ENCODE results near the gene PDE5A.

Gene PDE5A

DNA sequence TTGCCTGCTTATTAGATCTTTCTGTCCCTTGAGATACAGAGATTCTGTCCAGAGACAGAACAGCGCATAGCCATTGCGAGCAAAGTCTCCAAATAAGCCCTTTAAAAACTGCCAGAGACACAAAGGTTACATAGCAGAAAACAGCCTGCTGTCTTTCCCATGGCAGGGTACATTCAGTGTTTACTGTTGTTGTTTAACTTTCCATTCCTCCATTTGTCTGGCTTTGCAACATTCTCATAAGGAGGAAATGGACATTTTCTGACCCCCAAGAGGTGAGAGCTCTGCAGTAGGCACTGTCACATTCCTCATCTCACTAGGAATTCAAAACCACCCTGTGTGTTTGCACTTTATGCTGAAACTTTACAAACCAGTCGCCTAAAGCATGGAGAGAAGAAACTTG is 48.3 kb downstream of the PDE5A start:
- Histone ChIP-seq H3K4me3 (ENCODE audit: low read depth in 1 of 2, low read length in 2 of 2) (no peak overlapping the region), H3K4me1 (ENCODE audit: insufficient read depth, low read length) (peaks cover 18% of the 10 kb centered on the region), H3K9me3 (ENCODE audit: low read length) (no peaks in the 10 kb centered on the region), H3K27ac (ENCODE audit: low read depth, low read length) (peak overlapping the region; percentile 27), H3K9ac (ENCODE audit: low read length) (no peak overlapping the region), H3K27me3 (ENCODE audit: control insufficient read depth in 1 of 2, insufficient read depth in 2 of 2, low read length in 2 of 2) (no peaks in the 10 kb centered on the region), H3K36me3 (ENCODE audit: insufficient read depth, low read length) (no peaks in the 10 kb centered on the region)

DNA sequence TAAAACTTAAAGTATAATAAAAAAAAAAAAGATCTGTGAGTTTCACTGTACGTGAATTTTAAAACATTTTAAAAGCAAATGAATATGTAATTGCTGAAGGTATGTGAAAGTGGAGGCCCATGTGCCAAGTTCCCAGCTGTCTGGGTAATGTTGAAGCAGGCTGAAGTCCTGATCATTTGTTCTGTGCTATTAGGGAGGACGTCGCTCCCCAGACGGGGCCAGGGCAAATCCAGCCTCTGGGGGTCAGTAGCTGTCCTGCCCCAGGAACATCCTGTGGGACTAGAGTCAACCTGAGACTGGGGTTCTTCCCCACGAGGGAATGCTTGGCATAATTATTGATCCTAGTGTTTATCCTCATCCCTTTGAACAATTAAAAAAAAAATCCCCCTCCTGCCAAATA is 48.8 kb downstream of the PDE5A start:
- H3K27ac ChIP-seq (ENCODE audit: low read depth, low read length), result peak overlapping the region; percentile 27
- H3K4me1 ChIP-seq (ENCODE audit: insufficient read depth, low read length), result peaks cover 18% of the 10 kb centered on the region
- H3K36me3 ChIP-seq (ENCODE audit: insufficient read depth, low read length), result no peaks in the 10 kb centered on the region
- no peak overlapping the region for H3K9ac ChIP-seq (ENCODE audit: low read length)
- no peak overlapping the region for H3K4me3 ChIP-seq (ENCODE audit: low read depth in 1 of 2, low read length in 2 of 2)
- no peaks in the 10 kb centered on the region for H3K9me3 ChIP-seq (ENCODE audit: low read length)
- H3K27me3 ChIP-seq (ENCODE audit: control insufficient read depth in 1 of 2, insufficient read depth in 2 of 2, low read length in 2 of 2), result no peaks in the 10 kb centered on the region

DNA sequence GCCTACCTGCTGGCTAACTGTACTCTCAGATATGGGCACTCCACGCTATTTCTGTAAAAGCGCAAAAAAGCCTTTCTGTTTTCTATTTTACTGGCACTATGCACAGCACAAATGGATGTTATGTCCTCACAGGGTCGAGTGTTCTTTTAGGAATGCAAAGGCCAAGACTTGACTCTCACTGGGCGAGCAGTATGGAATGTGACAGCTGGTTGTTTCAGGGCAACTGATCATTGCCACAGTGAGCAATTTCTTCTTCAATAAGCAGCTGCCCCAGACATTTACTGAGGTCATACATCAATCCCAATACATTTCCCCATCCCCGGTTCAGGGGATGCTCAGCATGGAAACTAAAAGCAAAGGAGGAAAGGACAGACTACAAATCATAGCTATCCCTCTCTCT is 58.2 kb downstream of the PDE5A start:
- no peak overlapping the region for H3K27ac ChIP-seq (ENCODE audit: low read depth, low read length)
- H3K4me1 ChIP-seq (ENCODE audit: insufficient read depth, low read length), result peaks cover 16% of the 10 kb centered on the region
- no peaks in the 10 kb centered on the region for H3K9me3 ChIP-seq (ENCODE audit: low read length)
- H3K9ac ChIP-seq (ENCODE audit: low read length), result no peak overlapping the region
- no peaks in the 10 kb centered on the region for H3K27me3 ChIP-seq (ENCODE audit: control insufficient read depth in 1 of 2, insufficient read depth in 2 of 2, low read length in 2 of 2)
- H3K36me3 ChIP-seq (ENCODE audit: insufficient read depth, low read length), result peaks cover 13% of the 10 kb centered on the region
- no peak overlapping the region for H3K4me3 ChIP-seq (ENCODE audit: low read depth in 1 of 2, low read length in 2 of 2)

DNA sequence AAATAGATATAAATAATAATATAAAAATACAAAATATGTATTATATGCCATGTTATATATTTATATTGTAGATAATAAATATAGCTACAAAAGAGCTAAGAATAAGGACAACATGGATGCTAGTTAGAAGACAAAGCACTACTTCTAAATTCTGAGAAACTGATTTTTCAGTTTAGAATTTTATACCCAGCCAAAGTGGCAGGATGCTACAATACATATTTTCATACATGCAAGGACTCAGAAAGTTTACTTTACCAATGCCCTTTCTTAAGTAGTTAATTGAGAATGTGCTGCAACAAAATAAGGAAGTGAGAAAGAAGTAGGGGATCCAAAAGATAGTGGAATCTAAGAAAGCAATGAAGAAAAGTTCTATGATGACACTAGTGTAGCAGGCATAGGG is 64.5 kb downstream of the PDE5A start:
- peaks cover 10% of the 10 kb centered on the region for H3K9me3 ChIP-seq (ENCODE audit: low read length)
- peaks cover 39% of the 10 kb centered on the region for H3K36me3 ChIP-seq (ENCODE audit: insufficient read depth, low read length)
- no peaks in the 10 kb centered on the region for H3K27me3 ChIP-seq (ENCODE audit: control insufficient read depth in 1 of 2, insufficient read depth in 2 of 2, low read length in 2 of 2)

DNA sequence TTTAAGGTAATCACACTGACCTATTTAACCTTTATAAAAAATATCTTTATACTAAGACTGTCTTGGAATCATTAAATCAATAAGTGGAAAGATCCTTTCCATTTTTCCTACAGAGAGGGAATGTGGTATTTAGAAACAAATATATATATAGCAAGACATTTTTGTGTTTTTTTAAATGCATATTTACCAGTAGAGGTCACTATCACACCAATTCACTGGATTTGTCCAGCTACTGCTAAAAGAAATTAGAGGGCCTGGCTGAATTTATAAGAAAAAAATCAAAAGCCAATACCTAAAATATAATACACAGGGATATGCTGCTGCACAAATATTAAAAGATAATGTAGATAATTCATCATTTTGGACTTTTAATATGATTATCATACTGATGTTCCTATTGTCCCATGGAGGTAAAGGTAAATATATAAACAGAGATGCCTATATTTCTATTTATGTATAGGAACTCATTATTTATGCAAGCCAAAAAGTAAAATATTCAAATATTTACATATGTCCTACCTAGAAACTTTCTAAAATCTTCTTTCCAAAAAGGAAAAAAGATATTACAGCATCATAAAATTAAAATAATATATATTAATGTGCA is 69.5 kb downstream of the PDE5A start:
- H3K27ac ChIP-seq (ENCODE audit: low read depth, low read length), result no peak overlapping the region
- no peaks in the 10 kb centered on the region for H3K27me3 ChIP-seq (ENCODE audit: control insufficient read depth in 1 of 2, insufficient read depth in 2 of 2, low read length in 2 of 2)
- no peaks in the 10 kb centered on the region for H3K4me1 ChIP-seq (ENCODE audit: insufficient read depth, low read length)
- H3K36me3 ChIP-seq (ENCODE audit: insufficient read depth, low read length), result peaks cover 14% of the 10 kb centered on the region
- H3K4me3 ChIP-seq (ENCODE audit: low read depth in 1 of 2, low read length in 2 of 2), result no peak overlapping the region
- H3K9ac ChIP-seq (ENCODE audit: low read length), result no peak overlapping the region
- peaks cover under 1% of the 10 kb centered on the region for H3K9me3 ChIP-seq (ENCODE audit: low read length)

More for the DNA sequence above, 64.5 kb downstream of the PDE5A start:
- Histone ChIP-seq H3K4me3 (ENCODE audit: low read depth in 1 of 2, low read length in 2 of 2) (no peak overlapping the region), H3K27ac (ENCODE audit: low read depth, low read length) (no peak overlapping the region), H3K4me1 (ENCODE audit: insufficient read depth, low read length) (peaks cover 3% of the 10 kb centered on the region), H3K9ac (ENCODE audit: low read length) (no peak overlapping the region)

DNA sequence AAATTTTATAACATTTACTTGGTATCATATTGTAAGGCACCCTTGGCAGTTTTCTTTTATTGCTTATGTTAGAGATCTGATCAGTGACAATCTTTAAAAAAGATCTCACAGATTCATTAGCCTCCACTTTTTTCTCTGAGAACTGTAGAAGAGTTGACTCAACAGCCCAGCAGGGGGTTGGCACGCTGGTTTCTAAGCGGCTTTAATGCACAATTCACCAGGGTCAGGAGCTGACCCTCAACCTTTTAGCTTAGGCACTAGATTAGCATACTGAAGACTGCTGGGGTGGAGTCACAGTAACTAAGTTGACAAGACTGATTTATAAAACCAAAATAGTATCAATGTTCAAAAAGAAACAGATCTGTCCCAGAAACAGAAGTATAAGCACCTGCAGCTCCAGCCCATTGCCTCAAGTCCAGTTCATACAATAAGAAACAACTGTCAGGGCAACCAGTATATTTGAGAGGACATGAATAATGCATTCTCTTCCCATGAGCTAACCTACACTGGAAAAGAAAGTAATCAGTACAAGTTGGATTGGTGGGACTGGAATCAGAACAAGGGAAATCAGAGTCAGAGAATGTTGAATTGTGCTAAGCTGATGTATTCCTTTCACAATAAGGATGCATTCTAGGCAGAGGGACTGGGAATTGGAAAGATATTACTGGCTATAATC is 77.6 kb downstream of the PDE5A start:
- H3K4me3 ChIP-seq (ENCODE audit: low read depth in 1 of 2, low read length in 2 of 2), result no peak overlapping the region
- no peak overlapping the region for H3K27ac ChIP-seq (ENCODE audit: low read depth, low read length)
- H3K9ac ChIP-seq (ENCODE audit: low read length), result no peak overlapping the region
- H3K27me3 ChIP-seq (ENCODE audit: control insufficient read depth in 1 of 2, insufficient read depth in 2 of 2, low read length in 2 of 2), result no peaks in the 10 kb centered on the region
- peaks cover 17% of the 10 kb centered on the region for H3K36me3 ChIP-seq (ENCODE audit: insufficient read depth, low read length)
- H3K4me1 ChIP-seq (ENCODE audit: insufficient read depth, low read length), result no peaks in the 10 kb centered on the region
- no peaks in the 10 kb centered on the region for H3K9me3 ChIP-seq (ENCODE audit: low read length)

DNA sequence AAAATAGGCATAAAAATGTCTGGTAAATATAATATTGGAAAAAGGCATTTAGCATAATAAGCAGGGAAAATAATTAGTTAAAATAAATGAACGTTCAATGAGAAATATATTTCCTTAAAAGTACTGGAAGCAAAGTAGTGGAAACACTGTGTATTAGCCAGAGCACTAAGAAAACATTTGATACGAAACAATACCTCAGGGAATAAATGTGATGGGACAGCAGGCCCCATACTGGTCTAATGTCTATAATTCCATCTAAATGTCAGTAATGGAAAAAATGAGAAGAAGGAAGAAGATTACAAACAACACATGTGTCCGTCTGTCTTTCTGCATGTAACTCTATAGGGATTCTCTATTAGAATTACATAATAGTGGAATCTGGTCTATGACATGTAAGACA is 79.0 kb downstream of the PDE5A start:
- H3K27me3 ChIP-seq (ENCODE audit: control insufficient read depth in 1 of 2, insufficient read depth in 2 of 2, low read length in 2 of 2), result no peaks in the 10 kb centered on the region
- H3K9me3 ChIP-seq (ENCODE audit: low read length), result no peaks in the 10 kb centered on the region
- no peak overlapping the region for H3K9ac ChIP-seq (ENCODE audit: low read length)
- H3K4me3 ChIP-seq (ENCODE audit: low read depth in 1 of 2, low read length in 2 of 2), result no peak overlapping the region
- H3K27ac ChIP-seq (ENCODE audit: low read depth, low read length), result no peak overlapping the region
- no peaks in the 10 kb centered on the region for H3K4me1 ChIP-seq (ENCODE audit: insufficient read depth, low read length)
- peaks cover 19% of the 10 kb centered on the region for H3K36me3 ChIP-seq (ENCODE audit: insufficient read depth, low read length)

DNA sequence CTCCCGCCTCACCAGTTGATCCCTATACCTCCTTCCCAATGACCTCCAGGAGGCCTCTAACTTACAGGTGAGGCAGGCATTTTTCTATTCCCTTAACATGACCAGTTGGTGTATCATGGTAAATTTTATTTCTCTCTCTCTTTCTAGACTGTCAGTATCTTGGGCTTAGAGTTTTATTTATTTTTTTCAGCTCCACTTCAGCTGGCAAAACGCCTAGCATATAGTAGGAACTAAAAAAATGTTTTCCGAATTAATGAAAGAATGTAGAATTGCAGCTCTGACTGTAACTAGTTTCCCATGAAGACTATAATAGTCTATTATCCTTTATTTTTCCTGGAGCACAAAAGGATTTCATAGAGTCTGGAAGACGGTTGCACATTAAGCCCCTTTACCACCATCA is 84.8 kb downstream of the PDE5A start:
- H3K36me3 ChIP-seq (ENCODE audit: insufficient read depth, low read length), result peaks cover 21% of the 10 kb centered on the region
- H3K27ac ChIP-seq (ENCODE audit: low read depth, low read length), result no peak overlapping the region
- H3K9ac ChIP-seq (ENCODE audit: low read length), result no peak overlapping the region
- no peaks in the 10 kb centered on the region for H3K9me3 ChIP-seq (ENCODE audit: low read length)
- no peak overlapping the region for H3K4me3 ChIP-seq (ENCODE audit: low read depth in 1 of 2, low read length in 2 of 2)
- H3K4me1 ChIP-seq (ENCODE audit: insufficient read depth, low read length), result no peaks in the 10 kb centered on the region
- H3K27me3 ChIP-seq (ENCODE audit: control insufficient read depth in 1 of 2, insufficient read depth in 2 of 2, low read length in 2 of 2), result no peaks in the 10 kb centered on the region

DNA sequence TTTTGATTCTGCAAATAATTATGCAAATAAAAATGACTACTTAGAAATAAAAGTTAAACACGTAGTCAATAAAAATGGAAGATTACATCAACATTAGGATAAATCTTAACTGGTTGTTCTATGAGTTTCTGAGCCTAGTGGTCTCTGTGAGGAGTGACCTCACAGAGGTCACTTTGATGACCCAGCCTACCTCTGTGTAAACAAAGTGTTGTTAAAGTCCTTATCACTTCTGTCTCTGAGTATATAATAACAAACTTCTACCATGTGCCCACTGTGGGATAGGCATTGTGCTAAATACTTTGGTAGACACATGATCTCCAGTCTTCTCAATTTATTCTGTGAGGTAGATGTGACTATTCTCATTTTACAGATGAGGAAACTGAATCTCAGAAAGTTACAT is 85.4 kb downstream of the PDE5A start:
- Histone ChIP-seq H3K9ac (ENCODE audit: low read length) (no peak overlapping the region), H3K27ac (ENCODE audit: low read depth, low read length) (no peak overlapping the region), H3K9me3 (ENCODE audit: low read length) (no peaks in the 10 kb centered on the region), H3K4me1 (ENCODE audit: insufficient read depth, low read length) (no peaks in the 10 kb centered on the region), H3K4me3 (ENCODE audit: low read depth in 1 of 2, low read length in 2 of 2) (no peak overlapping the region), H3K27me3 (ENCODE audit: control insufficient read depth in 1 of 2, insufficient read depth in 2 of 2, low read length in 2 of 2) (no peaks in the 10 kb centered on the region), H3K36me3 (ENCODE audit: insufficient read depth, low read length) (peaks cover 27% of the 10 kb centered on the region)

DNA sequence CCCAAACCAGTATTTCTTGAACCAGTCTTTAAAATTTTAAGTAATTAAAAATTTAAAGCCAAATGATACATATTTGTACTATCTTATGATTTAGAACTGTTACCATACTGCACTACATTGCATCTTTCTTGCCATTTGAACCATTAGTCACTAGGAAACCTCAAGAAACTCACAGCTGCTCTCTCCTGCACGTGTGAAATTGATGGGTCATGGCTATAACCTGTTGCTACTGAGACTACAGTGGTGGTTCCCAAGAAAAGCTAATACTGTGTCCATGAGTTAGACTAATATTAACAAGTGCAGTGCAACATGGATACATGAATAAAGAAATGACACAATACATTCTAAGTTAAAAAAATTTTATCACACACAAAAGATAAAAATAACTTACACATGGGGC is 88.4 kb downstream of the PDE5A start:
- H3K36me3 ChIP-seq (ENCODE audit: insufficient read depth, low read length), result peaks cover 30% of the 10 kb centered on the region
- H3K27me3 ChIP-seq (ENCODE audit: control insufficient read depth in 1 of 2, insufficient read depth in 2 of 2, low read length in 2 of 2), result no peaks in the 10 kb centered on the region
- H3K27ac ChIP-seq (ENCODE audit: low read depth, low read length), result no peak overlapping the region
- H3K9me3 ChIP-seq (ENCODE audit: low read length), result no peaks in the 10 kb centered on the region
- H3K4me3 ChIP-seq (ENCODE audit: low read depth in 1 of 2, low read length in 2 of 2), result no peak overlapping the region
- no peak overlapping the region for H3K9ac ChIP-seq (ENCODE audit: low read length)
- no peaks in the 10 kb centered on the region for H3K4me1 ChIP-seq (ENCODE audit: insufficient read depth, low read length)

DNA sequence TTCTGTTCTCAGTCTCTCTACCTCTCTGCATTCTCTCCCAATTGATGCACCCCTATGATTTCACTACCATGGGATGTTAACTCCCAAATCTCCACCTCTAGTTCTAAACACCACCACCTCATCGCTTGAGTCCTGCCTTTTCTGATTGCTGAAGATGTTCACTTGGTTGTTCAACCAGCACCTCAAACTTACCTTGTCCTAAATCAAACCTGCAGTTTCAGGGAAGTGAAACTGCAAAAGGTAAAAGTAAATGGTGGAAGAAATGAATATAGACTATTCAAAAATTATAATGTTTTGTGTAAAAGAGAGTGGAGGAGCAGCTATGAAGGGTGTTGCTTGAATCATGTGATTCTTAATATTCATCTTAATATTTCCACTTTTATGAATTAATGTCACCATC is 91.0 kb downstream of the PDE5A start:
- no peak overlapping the region for H3K9ac ChIP-seq (ENCODE audit: low read length)
- peaks cover 32% of the 10 kb centered on the region for H3K36me3 ChIP-seq (ENCODE audit: insufficient read depth, low read length)
- no peak overlapping the region for H3K27ac ChIP-seq (ENCODE audit: low read depth, low read length)
- H3K27me3 ChIP-seq (ENCODE audit: control insufficient read depth in 1 of 2, insufficient read depth in 2 of 2, low read length in 2 of 2), result no peaks in the 10 kb centered on the region
- no peak overlapping the region for H3K4me3 ChIP-seq (ENCODE audit: low read depth in 1 of 2, low read length in 2 of 2)
- no peaks in the 10 kb centered on the region for H3K4me1 ChIP-seq (ENCODE audit: insufficient read depth, low read length)
- H3K9me3 ChIP-seq (ENCODE audit: low read length), result no peaks in the 10 kb centered on the region

Measured in muscle layer of colon (tissue), 2 donors.